ENCODE data around the gene NELL1.

DNA sequence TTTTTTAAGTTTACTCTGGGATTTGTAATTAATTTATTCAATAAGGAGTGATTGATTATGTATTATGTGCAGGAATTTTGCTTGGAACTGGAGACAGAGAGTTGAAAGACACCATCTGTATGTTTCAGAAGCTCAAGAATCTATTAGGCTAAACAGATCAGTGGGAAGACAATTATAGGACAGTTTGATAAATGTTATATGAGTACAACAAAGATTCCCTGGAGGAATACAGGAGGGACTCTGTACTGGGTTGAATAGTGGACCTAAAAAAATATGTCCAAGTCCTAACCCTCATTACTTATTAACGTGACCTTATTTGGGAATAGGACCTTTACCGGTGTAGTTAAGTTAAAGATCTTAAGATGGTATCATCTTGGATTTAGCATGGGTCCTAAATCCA is 681.2 kb downstream of the NELL1 start:
- TF ChIP-seq, protein P1, sequence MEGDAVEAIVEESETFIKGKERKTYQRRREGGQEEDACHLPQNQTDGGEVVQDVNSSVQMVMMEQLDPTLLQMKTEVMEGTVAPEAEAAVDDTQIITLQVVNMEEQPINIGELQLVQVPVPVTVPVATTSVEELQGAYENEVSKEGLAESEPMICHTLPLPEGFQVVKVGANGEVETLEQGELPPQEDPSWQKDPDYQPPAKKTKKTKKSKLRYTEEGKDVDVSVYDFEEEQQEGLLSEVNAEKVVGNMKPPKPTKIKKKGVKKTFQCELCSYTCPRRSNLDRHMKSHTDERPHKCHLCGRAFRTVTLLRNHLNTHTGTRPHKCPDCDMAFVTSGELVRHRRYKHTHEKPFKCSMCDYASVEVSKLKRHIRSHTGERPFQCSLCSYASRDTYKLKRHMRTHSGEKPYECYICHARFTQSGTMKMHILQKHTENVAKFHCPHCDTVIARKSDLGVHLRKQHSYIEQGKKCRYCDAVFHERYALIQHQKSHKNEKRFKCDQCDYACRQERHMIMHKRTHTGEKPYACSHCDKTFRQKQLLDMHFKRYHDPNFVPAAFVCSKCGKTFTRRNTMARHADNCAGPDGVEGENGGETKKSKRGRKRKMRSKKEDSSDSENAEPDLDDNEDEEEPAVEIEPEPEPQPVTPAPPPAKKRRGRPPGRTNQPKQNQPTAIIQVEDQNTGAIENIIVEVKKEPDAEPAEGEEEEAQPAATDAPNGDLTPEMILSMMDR (IDR thresholded peaks at IDR 0.05; ENCODE audit: borderline replicate concordance, extremely low read depth, low read length, poor library complexity, severe bottlenecking), result no peak
- no peak for TF ChIP-seq EZH2 (IDR thresholded peaks at IDR 0.05; ENCODE audit: borderline replicate concordance, low read depth, low read length, severe bottlenecking)
